Upper lobe of right lung (tissue), 1 donor: ENCODE data around the gene SPOCK1. TPM values are rescaled to one million over a fixed set of nuclear protein-coding genes. Genes with fewer than 3 reads are reported as not detected.

Source experiments
- ATAC-seq: fragments of 200-7000 bp; cut with Tn5 transposase; one replicate; pipeline ENCODE4 v1.9.1; 2020; ENCODE audit warnings: mild to moderate bottlenecking, moderate library complexity
- DNase-seq: peaks from one replicate; pipeline ENCODE4 v3.0.0-alpha.2; 2020
- H3K27ac ChIP-seq: fragments of 200-600 bp; one replicate; pipeline ENCODE4 v1.8.0; 2022
- H3K27me3 ChIP-seq: fragments of 200-600 bp; one replicate; pipeline ENCODE4 v1.8.0; 2022; ENCODE audit warnings: mild to moderate bottlenecking
- H3K36me3 ChIP-seq: fragments of 200-600 bp; one replicate; pipeline ENCODE4 v1.8.0; 2022
- H3K4me1 ChIP-seq: fragments of 200-600 bp; one replicate; pipeline ENCODE4 v1.8.0; 2022
- H3K4me3 ChIP-seq: fragments of 200-600 bp; one replicate; pipeline ENCODE4 v1.8.0; 2022; ENCODE audit warnings: mild to moderate bottlenecking
- H3K9me3 ChIP-seq: fragments of 200-600 bp; one replicate; pipeline ENCODE4 v1.8.0; 2022
- CTCF ChIP-seq: fragments of 200-600 bp; IDR thresholded peaks from one replicate; pipeline ENCODE4 v1.8.0; 2022; ENCODE audit warnings: antibody characterized with exemption
- intact Hi-C: fragments of 100-400 bp; cut with DNase I; formaldehyde crosslinking; loops from one replicate; pipeline ENCODE4 v1.11.0; 2022
- total RNA-seq: library from RNA; stranded (reverse); fragmentation: NEBNext Ultra II Directional; extraction: Animal tissue kit (Norgen Biotek cat#: 25700); gene quantifications from one replicate; pipeline ENCODE4 v1.2.1, GENCODE V29; 2021
- donor health status: DM: no; HTN: yes; CAD: no; lungs with severe emphysema.

Gene SPOCK1
- total RNA-seq, 1 donor from 2014 or later: 4.0 TPM

GRCh38 chr5:137061382-137061781, 437.7 kb downstream of the SPOCK1 start:
- no peak for TF ChIP-seq CTCF
- H3K4me1 ChIP-seq: no peaks in the 10 kb centered on the region
- H3K36me3 ChIP-seq: no peaks in the 10 kb centered on the region
- H3K27ac ChIP-seq: no peak overlapping the region
- ATAC-seq (no peak), DNase-seq (no peak)
- H3K9me3 ChIP-seq: no peaks in the 10 kb centered on the region
- no peak overlapping the region for H3K4me3 ChIP-seq
- no peaks in the 10 kb centered on the region for H3K27me3 ChIP-seq
- intact Hi-C loops: no loop called here

- Histone ChIP-seq H3K36me3 (no peaks in the 10 kb centered on the region), H3K27ac (no peak overlapping the region), H3K9me3 (no peaks in the 10 kb centered on the region), H3K4me3 (no peak overlapping the region), H3K4me1 (no peaks in the 10 kb centered on the region), H3K27me3 (no peaks in the 10 kb centered on the region)
- TF ChIP-seq CTCF: no peak
- DNase-seq: no peak
- no peak for ATAC-seq
- intact Hi-C loops: no loop called here
Measured at GRCh38 chr5:137058089-137058488, 441.0 kb downstream of the SPOCK1 start.

- ATAC-seq (no peak), DNase-seq (no peak)
- Histone ChIP-seq H3K4me3 (no peak overlapping the region), H3K4me1 (no peaks in the 10 kb centered on the region), H3K27ac (no peak overlapping the region), H3K27me3 (no peaks in the 10 kb centered on the region), H3K9me3 (no peaks in the 10 kb centered on the region), H3K36me3 (no peaks in the 10 kb centered on the region)
- intact Hi-C loops: no loop called here
- TF ChIP-seq CTCF: no peak
Measured at GRCh38 chr5:137056676-137057075, 442.4 kb downstream of the SPOCK1 start.

GRCh38 chr5:137055271-137055872, 443.8 kb downstream of the SPOCK1 start:
- Histone ChIP-seq H3K36me3 (no peaks in the 10 kb centered on the region), H3K27ac (no peak overlapping the region), H3K9me3 (no peaks in the 10 kb centered on the region), H3K27me3 (no peaks in the 10 kb centered on the region), H3K4me3 (no peak overlapping the region), H3K4me1 (no peaks in the 10 kb centered on the region)
- no peak for TF ChIP-seq CTCF
- DNase-seq: no peak
- intact Hi-C loops: no loop called here
- ATAC-seq: peak; percentile 20

- H3K27ac ChIP-seq: no peak overlapping the region
- H3K4me1 ChIP-seq: no peaks in the 10 kb centered on the region
- intact Hi-C loops: no loop called here
- DNase-seq: no peak
- TF ChIP-seq CTCF: no peak
- ATAC-seq: no peak
- H3K9me3 ChIP-seq: no peaks in the 10 kb centered on the region
- H3K4me3 ChIP-seq: no peak overlapping the region
- no peaks in the 10 kb centered on the region for H3K27me3 ChIP-seq
- H3K36me3 ChIP-seq: no peaks in the 10 kb centered on the region
Measured at GRCh38 chr5:137054792-137055191, 444.3 kb downstream of the SPOCK1 start.

GRCh38 chr5:137054335-137054734, 444.8 kb downstream of the SPOCK1 start:
- no peak for TF ChIP-seq CTCF
- Histone ChIP-seq H3K36me3 (no peaks in the 10 kb centered on the region), H3K27ac (no peak overlapping the region), H3K27me3 (no peaks in the 10 kb centered on the region), H3K9me3 (no peaks in the 10 kb centered on the region), H3K4me1 (no peaks in the 10 kb centered on the region), H3K4me3 (no peak overlapping the region)
- DNase-seq (no peak), ATAC-seq (no peak)
- intact Hi-C loops: no loop called here
